Erythroblast (primary cell): ENCODE measurements around the gene AGAP1.

ENCODE experiments used
- GATA1 ChIP-seq: IDR thresholded peaks from 2 replicates; pipeline ENCODE4 v1.6.1; 2011; ENCODE audit warnings: low read depth, mild to moderate bottlenecking, control low read depth, low read length, moderate library complexity
- POLR2A ChIP-seq: IDR thresholded peaks from 2 replicates; pipeline ENCODE4 v1.6.1; 2011; ENCODE audit warnings: mild to moderate bottlenecking, low read length

GRCh38 chr2:235789552-235789951, 295.7 kb downstream of the AGAP1 start:
- no peak for TF ChIP-seq POLR2A
- no peak for TF ChIP-seq GATA1
